ENCODE results near the gene CYB561. TPM values are rescaled to one million over a fixed set of nuclear protein-coding genes. Genes with fewer than 3 reads are reported as not detected.

The CYB561 gene
- total and polyA plus RNA-seq, 2 donors (not counting 3 experiments of a cell fraction or from before 2014, with no cell fraction given), result 34.9 to 71.1 TPM

DNA sequence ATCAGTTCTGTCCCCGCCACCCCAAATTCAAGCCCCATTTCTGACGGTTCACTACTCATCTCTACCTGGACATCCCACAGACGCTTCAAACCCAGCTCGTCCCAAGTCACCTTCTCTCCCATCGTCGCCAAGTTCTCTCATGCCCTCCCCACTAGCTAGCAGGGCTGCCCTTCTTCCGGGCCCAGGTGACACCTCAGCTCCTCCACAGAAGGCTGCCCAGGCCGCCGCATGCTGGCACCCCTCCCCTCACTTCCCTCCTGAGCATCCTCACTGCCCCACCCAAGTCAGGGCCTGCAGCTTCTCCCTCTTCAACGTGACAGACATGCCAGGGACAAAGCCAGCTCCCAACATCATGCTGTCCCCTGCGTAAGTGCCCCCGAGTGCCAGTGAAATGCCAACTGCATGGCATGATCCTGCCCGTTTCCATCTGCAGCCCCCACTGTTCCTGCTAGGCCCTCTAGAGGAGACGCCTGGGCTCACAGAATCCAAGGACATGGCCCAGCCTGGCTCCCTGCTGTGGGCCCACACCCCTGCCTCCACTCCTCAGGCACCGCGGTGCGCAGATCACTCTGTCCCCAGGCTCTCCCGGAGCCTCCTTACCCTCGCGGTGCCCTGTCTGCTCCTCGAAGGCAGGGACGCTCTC is 5.9 kb downstream of the CYB561 start:
- H3K9ac ChIP-seq (replicated peaks; ENCODE audit: extremely low read depth, insufficient read depth, low read length), result no peak overlapping the region
- TF ChIP-seq, protein P1, sequence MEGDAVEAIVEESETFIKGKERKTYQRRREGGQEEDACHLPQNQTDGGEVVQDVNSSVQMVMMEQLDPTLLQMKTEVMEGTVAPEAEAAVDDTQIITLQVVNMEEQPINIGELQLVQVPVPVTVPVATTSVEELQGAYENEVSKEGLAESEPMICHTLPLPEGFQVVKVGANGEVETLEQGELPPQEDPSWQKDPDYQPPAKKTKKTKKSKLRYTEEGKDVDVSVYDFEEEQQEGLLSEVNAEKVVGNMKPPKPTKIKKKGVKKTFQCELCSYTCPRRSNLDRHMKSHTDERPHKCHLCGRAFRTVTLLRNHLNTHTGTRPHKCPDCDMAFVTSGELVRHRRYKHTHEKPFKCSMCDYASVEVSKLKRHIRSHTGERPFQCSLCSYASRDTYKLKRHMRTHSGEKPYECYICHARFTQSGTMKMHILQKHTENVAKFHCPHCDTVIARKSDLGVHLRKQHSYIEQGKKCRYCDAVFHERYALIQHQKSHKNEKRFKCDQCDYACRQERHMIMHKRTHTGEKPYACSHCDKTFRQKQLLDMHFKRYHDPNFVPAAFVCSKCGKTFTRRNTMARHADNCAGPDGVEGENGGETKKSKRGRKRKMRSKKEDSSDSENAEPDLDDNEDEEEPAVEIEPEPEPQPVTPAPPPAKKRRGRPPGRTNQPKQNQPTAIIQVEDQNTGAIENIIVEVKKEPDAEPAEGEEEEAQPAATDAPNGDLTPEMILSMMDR (IDR thresholded peaks at IDR 0.05; ENCODE audit: extremely low read depth in 1 of 2, insufficient read depth in 1 of 2, low read depth in 1 of 2, low read length in 2 of 2), result peak in 1 of 2 donors; percentile 13
- no peak for TF ChIP-seq POLR2A (IDR thresholded peaks at IDR 0.05; ENCODE audit: low read depth, low read length)
- TF ChIP-seq FOS (IDR thresholded peaks at IDR 0.05; ENCODE audit: borderline replicate concordance, insufficient read depth, low read length), result no peak
- TF ChIP-seq GATA2 (IDR thresholded peaks at IDR 0.05; ENCODE audit: insufficient read depth, insufficient read length, low read depth, low read length), result no peak
- no peak for TF ChIP-seq JUN (IDR thresholded peaks at IDR 0.05; ENCODE audit: borderline replicate concordance, insufficient read depth, insufficient read length, low read depth)
- TF ChIP-seq EZH2 (IDR thresholded peaks at IDR 0.05; ENCODE audit: borderline replicate concordance, low read depth, low read length, severe bottlenecking), result no peak
- no peak for TF ChIP-seq POLR2AphosphoS5 (IDR thresholded peaks at IDR 0.05; ENCODE audit: insufficient read depth, low read depth, low read length)
- TF ChIP-seq, protein P2, sequence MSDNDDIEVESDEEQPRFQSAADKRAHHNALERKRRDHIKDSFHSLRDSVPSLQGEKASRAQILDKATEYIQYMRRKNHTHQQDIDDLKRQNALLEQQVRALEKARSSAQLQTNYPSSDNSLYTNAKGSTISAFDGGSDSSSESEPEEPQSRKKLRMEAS (IDR thresholded peaks at IDR 0.05; ENCODE audit: insufficient read depth, insufficient read length), result no peak
- CTCF ChIA-PET, result interaction anchor here (1.0 to 2.3 kb wide), 7 partner anchors 12 to 172 kb away, joined by 3 to 17 read pairs (median 5); no protein-coding TSS in a partner anchor
- H3K4me3 ChIP-seq (replicated peaks in 1 of 3; ENCODE audit: insufficient read depth in 1 of 3, low read depth in 1 of 3, low read length in 3 of 3), result no peak overlapping the region
- FAIRE-seq (no peak), DNase-seq (ENCODE audit: low read depth, low spot score) (no peak)
- no peaks in the 10 kb centered on the region for H3K79me2 ChIP-seq (ENCODE audit: control insufficient read depth, insufficient read depth, low read length)
- no peaks in the 10 kb centered on the region for H4K20me1 ChIP-seq (replicated peaks; ENCODE audit: control insufficient read depth, extremely low read depth, insufficient read depth, low read length)
- peaks cover 6% of the 10 kb centered on the region for H3K4me1 ChIP-seq (ENCODE audit: control insufficient read depth, extremely low read depth, insufficient read depth, low read length)
- no peaks in the 10 kb centered on the region for H3K9me3 ChIP-seq (replicated peaks; ENCODE audit: control insufficient read depth, insufficient read depth, low read length)
- POLR2A ChIA-PET, result no interaction called here
- H3K9me1 ChIP-seq (replicated peaks; ENCODE audit: control insufficient read depth, extremely low read depth, insufficient read depth, low read length), result no peaks in the 10 kb centered on the region
- no peaks in the 10 kb centered on the region for H3K27me3 ChIP-seq (ENCODE audit: control insufficient read depth in 2 of 2, insufficient read depth in 2 of 2, low read length in 2 of 2)
- H3K4me2 ChIP-seq (ENCODE audit: insufficient read depth, low read length), result no peak overlapping the region
- no TSS peak for BruUV-seq (replicated peaks)
- intact Hi-C loops (cut with micrococcal nuclease), result no loop called here
- no peak overlapping the region for H2AFZ ChIP-seq (ENCODE audit: low read depth, low read length)
- no peak overlapping the region for H3K27ac ChIP-seq (ENCODE audit: insufficient read depth, low read depth, low read length)
- dilution Hi-C loops (cut with MboI; ENCODE audit: extremely low pct_ligation_motif_present, low sequenced_read_pairs), result no loop called here
- peaks cover 0 to 4% of the 10 kb centered on the region in 2 experiments for H3K36me3 ChIP-seq (ENCODE audit: control insufficient read depth in 2 of 2, extremely low read depth in 1 of 2, insufficient read depth in 2 of 2, low read length in 2 of 2)

Data from endothelial cell of umbilical vein (primary cell).